GM10266 (cell line): ENCODE measurements around the gene CCR9.

Source experiments
- DNase-seq: peaks from one replicate; pipeline ENCODE4 v3.0.0; 2012; ENCODE audit errors: extremely low spot score
- CTCF ChIP-seq: IDR thresholded peaks from 2 replicates; pipeline ENCODE4 v1.5.1; 2012; ENCODE audit warnings: mild to moderate bottlenecking, low read depth; ENCODE audit not compliant: control insufficient read depth, insufficient read depth; ENCODE audit errors: missing control alignments

Gene CCR9

GRCh38 chr3:45927881-45928280, 41.5 kb downstream of the CCR9 start:
- TF ChIP-seq CTCF: no peak
- DNase-seq: no peak

- DNase-seq: peak; percentile 81
- peak; percentile 95 for TF ChIP-seq CTCF
Measured at GRCh38 chr3:45929042-45929679, 42.8 kb downstream of the CCR9 start.

- TF ChIP-seq CTCF: no peak
- DNase-seq: no peak
Measured at GRCh38 chr3:45931496-45931895, 45.2 kb downstream of the CCR9 start.

- no peak for DNase-seq
- no peak for TF ChIP-seq CTCF
Measured at GRCh38 chr3:45932112-45932511, 45.8 kb downstream of the CCR9 start.

GRCh38 chr3:45933591-45933990, 47.2 kb downstream of the CCR9 start:
- TF ChIP-seq CTCF: no peak
- no peak for DNase-seq

- no peak for TF ChIP-seq CTCF
- DNase-seq: no peak
Measured at GRCh38 chr3:45936261-45936660, 49.9 kb downstream of the CCR9 start.

- no peak for DNase-seq
- no peak for TF ChIP-seq CTCF
Measured at GRCh38 chr3:45937206-45938042, 51.1 kb downstream of the CCR9 start.
